Activated CD4-positive, alpha-beta T cell treated with anti-CD3 and anti-CD28 coated beads for 24 hours (primary cell): Measurements from ENCODE around the gene C4B.
"Not testable (repeated sequence)": the region's sequence is repeated elsewhere in the genome, so short reads cannot be mapped to it uniquely, and the experiment has no call there.

Experiments
- DNase-seq, 2 donors: peaks; one replicate each; pipeline ENCODE4 v3.0.0-alpha.2; 2020; ENCODE audit warnings: low read depth in 2 of 2

Gene C4B

GRCh38 chr6:31980998-31981397, 33.6 kb upstream of the C4B start:
- DNase-seq, result not testable (repeated sequence)

GRCh38 chr6:31981744-31982143, 32.9 kb upstream of the C4B start, which contains the start of gene C4A:
C4A (plus strand) TSS chr6:31982057; CDS start chr6:31982108, 51 bp downstream.
- DNase-seq, result not testable (repeated sequence)

GRCh38 chr6:31989363-31989762, 25.2 kb upstream of the C4B start:
- not testable (repeated sequence) for DNase-seq

- not testable (repeated sequence) for DNase-seq
Measured at GRCh38 chr6:31994421-31994820, 20.2 kb upstream of the C4B start.

- not testable (repeated sequence) for DNase-seq
Measured at GRCh38 chr6:31996385-31996784, 18.2 kb upstream of the C4B start.

GRCh38 chr6:32002546-32003268, 11.9 kb upstream of the C4B start:
- not testable (repeated sequence) for DNase-seq

- DNase-seq, result not testable (repeated sequence)
Measured at GRCh38 chr6:32003301-32003700, 11.3 kb upstream of the C4B start.

- DNase-seq, result not testable (repeated sequence)
Measured at GRCh38 chr6:32004393-32004792, 10.2 kb upstream of the C4B start.

GRCh38 chr6:32004864-32005537, 9.6 kb upstream of the C4B start:
- DNase-seq, result not testable (repeated sequence)

GRCh38 chr6:32005538-32005880, 9.1 kb upstream of the C4B start:
- DNase-seq, result not testable (repeated sequence)

- not testable (repeated sequence) for DNase-seq
Measured at GRCh38 chr6:32005991-32006529, 8.5 kb upstream of the C4B start.

GRCh38 chr6:32007086-32007485, 7.5 kb upstream of the C4B start:
- DNase-seq, result not testable (repeated sequence)

- not testable (repeated sequence) for DNase-seq
Measured at GRCh38 chr6:32008037-32008436, 6.6 kb upstream of the C4B start.

GRCh38 chr6:32008616-32009015, 6.0 kb upstream of the C4B start:
- DNase-seq, result not testable (repeated sequence)

- not testable (repeated sequence) for DNase-seq
Measured at GRCh38 chr6:32009537-32009936, 5.1 kb upstream of the C4B start.

- not testable (repeated sequence) for DNase-seq
Measured at GRCh38 chr6:32010856-32011530, 3.6 kb upstream of the C4B start.

GRCh38 chr6:32012941-32013617, 1.5 kb upstream of the C4B start:
- not testable (repeated sequence) for DNase-seq

GRCh38 chr6:32013738-32014137, 857 bp upstream of the C4B start:
- not testable (repeated sequence) for DNase-seq

GRCh38 chr6:32022100-32022499, 7.5 kb downstream of the C4B start:
- not testable (repeated sequence) for DNase-seq

GRCh38 chr6:32028631-32029030, 14.0 kb downstream of the C4B start:
- not testable (repeated sequence) for DNase-seq

GRCh38 chr6:32029553-32029952, 15.0 kb downstream of the C4B start:
- not testable (repeated sequence) for DNase-seq
